SU-DHL-6 (cell line): ENCODE results near the gene KCNQ1OT1.

Source experiments
- H2AFZ ChIP-seq: fragments of 200-600 bp; sonication (generic); 2 replicates; pipeline ENCODE4 v1.6.1; 2014; ENCODE audit warnings: low read depth, mild to moderate bottlenecking, moderate library complexity, mixed read lengths, antibody characterized with exemption, low read length; ENCODE audit not compliant: severe bottlenecking
- H3F3A ChIP-seq: fragments of 200-600 bp; shearing (Covaris generic); 2 replicates; pipeline ENCODE4 v1.6.0; 2016; ENCODE audit warnings: antibody characterized with exemption, mild to moderate bottlenecking; ENCODE audit not compliant: insufficient read depth
- H3K27ac ChIP-seq: fragments of 200-600 bp; sonication (generic); 2 replicates; pipeline ENCODE4 v1.5.1; 2016; ENCODE audit warnings: low read depth, mild to moderate bottlenecking, low read length, moderate library complexity, mixed read lengths
- H3K27me3 ChIP-seq: fragments of 200-600 bp; sonication (generic), shearing (Covaris generic); 2 replicates; pipeline ENCODE4 v1.6.0; 2014; ENCODE audit warnings: mild to moderate bottlenecking, low read length
- H3K36me3 ChIP-seq: fragments of 200-600 bp; sonication (generic); 2 replicates; pipeline ENCODE4 v1.6.1; 2014; ENCODE audit warnings: mild to moderate bottlenecking, low read length, mixed read lengths
- H3K4me2 ChIP-seq: fragments of 300-600, 200-600 bp; shearing (Covaris generic), sonication (generic); 2 replicates; pipeline ENCODE4 v1.6.0; 2014; ENCODE audit warnings: low read length, low read depth, mild to moderate bottlenecking; ENCODE audit not compliant: poor library complexity, severe bottlenecking
- H3K4me3 ChIP-seq: fragments of 200-600 bp; sonication (generic); 2 replicates; pipeline ENCODE4 v1.5.1; 2014; ENCODE audit warnings: antibody characterized with exemption, low read length, mild to moderate bottlenecking, mixed read lengths; ENCODE audit not compliant: insufficient read depth, poor library complexity, severe bottlenecking
- H3K79me2 ChIP-seq: fragments of 200-600 bp; sonication (generic); 2 replicates; pipeline ENCODE4 v1.6.1; 2014; ENCODE audit warnings: mild to moderate bottlenecking, low read length, moderate library complexity; ENCODE audit not compliant: insufficient read depth
- H3K9ac ChIP-seq: fragments of 200-600 bp; sonication (generic); 2 replicates; pipeline ENCODE4 v1.7.0; 2014; ENCODE audit warnings: mild to moderate bottlenecking, low read length
- H3K9me2 ChIP-seq: fragments of 200-600 bp; sonication (generic); replicated peaks from 2 replicates; pipeline ENCODE4 v1.6.1; 2014; ENCODE audit warnings: low read length; ENCODE audit not compliant: insufficient read depth
- H3K9me3 ChIP-seq: fragments of 200-600 bp; sonication (generic); 2 replicates; pipeline ENCODE4 v1.6.1; 2014; ENCODE audit warnings: low read length, mixed read lengths; ENCODE audit not compliant: insufficient read depth
- H4K20me1 ChIP-seq: fragments of 200-600 bp; sonication (generic); 2 replicates; pipeline ENCODE4 v1.6.1; 2014; ENCODE audit warnings: low read depth, mild to moderate bottlenecking, antibody characterized with exemption, low read length, moderate library complexity, mixed read lengths
- EZH2phosphoT487 ChIP-seq: fragments of 200-600 bp; sonication (generic), shearing (Covaris generic); conservative IDR thresholded peaks from 2 replicates; pipeline ENCODE4 v1.6.1; 2018; ENCODE audit warnings: mild to moderate bottlenecking, antibody characterized with exemption, low read length, moderate library complexity, mixed read lengths
- TF ChIP-seq, protein P1 (sequence below): fragments of 200-600 bp; sonication (generic); IDR thresholded peaks from one replicate; pipeline ENCODE4 v1.5.1; 2017; ENCODE audit warnings: antibody characterized with exemption, mild to moderate bottlenecking, low read length, moderate library complexity; ENCODE audit not compliant: insufficient read depth, poor library complexity, severe bottlenecking

Gene KCNQ1OT1

DNA sequence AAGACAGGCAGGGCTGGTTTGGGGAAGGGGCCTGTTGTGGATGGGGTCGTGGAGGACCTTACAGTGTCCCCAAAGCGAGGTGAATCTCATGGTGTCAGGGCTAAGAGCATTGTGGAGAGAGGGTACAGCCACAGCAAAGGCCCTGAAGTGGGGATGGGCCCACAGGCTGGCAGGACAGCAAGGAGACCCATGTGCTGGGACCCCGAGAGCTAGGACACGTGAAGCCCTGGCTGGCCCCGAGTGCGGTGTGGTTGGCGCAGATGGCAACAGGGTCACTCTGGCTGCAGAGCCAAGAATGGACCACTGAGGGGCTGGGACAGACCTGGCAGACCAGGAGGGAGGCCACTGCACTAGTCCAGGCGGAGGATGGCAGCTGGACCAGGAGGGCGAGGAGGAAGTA, 30.0 kb upstream of the KCNQ1OT1 start:
- H3K9me3 ChIP-seq: no peaks in the 10 kb centered on the region
- H3K36me3 ChIP-seq: no peaks in the 10 kb centered on the region
- no peaks in the 10 kb centered on the region for H3K9me2 ChIP-seq
- no peak overlapping the region for H2AFZ ChIP-seq
- no peaks in the 10 kb centered on the region for H3K27me3 ChIP-seq
- no peaks in the 10 kb centered on the region for H3K79me2 ChIP-seq
- no peaks in the 10 kb centered on the region for H3F3A ChIP-seq
- no peaks in the 10 kb centered on the region for H4K20me1 ChIP-seq
- H3K4me2 ChIP-seq: no peak overlapping the region
- TF ChIP-seq EZH2phosphoT487: no peak
- TF ChIP-seq, protein P1, sequence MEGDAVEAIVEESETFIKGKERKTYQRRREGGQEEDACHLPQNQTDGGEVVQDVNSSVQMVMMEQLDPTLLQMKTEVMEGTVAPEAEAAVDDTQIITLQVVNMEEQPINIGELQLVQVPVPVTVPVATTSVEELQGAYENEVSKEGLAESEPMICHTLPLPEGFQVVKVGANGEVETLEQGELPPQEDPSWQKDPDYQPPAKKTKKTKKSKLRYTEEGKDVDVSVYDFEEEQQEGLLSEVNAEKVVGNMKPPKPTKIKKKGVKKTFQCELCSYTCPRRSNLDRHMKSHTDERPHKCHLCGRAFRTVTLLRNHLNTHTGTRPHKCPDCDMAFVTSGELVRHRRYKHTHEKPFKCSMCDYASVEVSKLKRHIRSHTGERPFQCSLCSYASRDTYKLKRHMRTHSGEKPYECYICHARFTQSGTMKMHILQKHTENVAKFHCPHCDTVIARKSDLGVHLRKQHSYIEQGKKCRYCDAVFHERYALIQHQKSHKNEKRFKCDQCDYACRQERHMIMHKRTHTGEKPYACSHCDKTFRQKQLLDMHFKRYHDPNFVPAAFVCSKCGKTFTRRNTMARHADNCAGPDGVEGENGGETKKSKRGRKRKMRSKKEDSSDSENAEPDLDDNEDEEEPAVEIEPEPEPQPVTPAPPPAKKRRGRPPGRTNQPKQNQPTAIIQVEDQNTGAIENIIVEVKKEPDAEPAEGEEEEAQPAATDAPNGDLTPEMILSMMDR: no peak
- no peak overlapping the region for H3K27ac ChIP-seq
- no peak overlapping the region for H3K4me3 ChIP-seq
- H3K9ac ChIP-seq: no peak overlapping the region

GRCh38 chr11:2728663-2729332, 29.0 kb upstream of the KCNQ1OT1 start:
- H2AFZ ChIP-seq: no peak overlapping the region
- H3F3A ChIP-seq: no peaks in the 10 kb centered on the region
- no peak for TF ChIP-seq EZH2phosphoT487
- TF ChIP-seq, protein P1: no peak
- no peaks in the 10 kb centered on the region for H3K9me3 ChIP-seq
- no peaks in the 10 kb centered on the region for H4K20me1 ChIP-seq
- no peaks in the 10 kb centered on the region for H3K27me3 ChIP-seq
- H3K4me2 ChIP-seq: no peak overlapping the region
- H3K9ac ChIP-seq: no peak overlapping the region
- H3K79me2 ChIP-seq: no peaks in the 10 kb centered on the region
- H3K4me3 ChIP-seq: no peak overlapping the region
- H3K27ac ChIP-seq: no peak overlapping the region
- H3K9me2 ChIP-seq: no peaks in the 10 kb centered on the region
- H3K36me3 ChIP-seq: no peaks in the 10 kb centered on the region

GRCh38 chr11:2728128-2728662, 28.4 kb upstream of the KCNQ1OT1 start:
- H3K79me2 ChIP-seq: no peaks in the 10 kb centered on the region
- H3K9me3 ChIP-seq: no peaks in the 10 kb centered on the region
- H3K4me2 ChIP-seq: no peak overlapping the region

More at GRCh38 chr11:2728128-2728662, 28.4 kb upstream of the KCNQ1OT1 start:
- Histone ChIP-seq H3K9ac (no peak overlapping the region), H3K4me3 (no peak overlapping the region), H3K9me2 (no peaks in the 10 kb centered on the region), H4K20me1 (no peaks in the 10 kb centered on the region), H3K36me3 (no peaks in the 10 kb centered on the region), H3F3A (no peaks in the 10 kb centered on the region), H3K27me3 (no peaks in the 10 kb centered on the region), H3K27ac (no peak overlapping the region), H2AFZ (no peak overlapping the region)
- TF ChIP-seq EZH2phosphoT487: no peak
- TF ChIP-seq, protein P1: no peak
